Epithelial cell of proximal tubule (primary cell): ENCODE results near the gene CBFA2T3. TPM values are rescaled to one million over a fixed set of nuclear protein-coding genes. Genes with fewer than 3 reads are reported as not detected.

Experiments used
- DNase-seq: peaks from one replicate; pipeline ENCODE4 v3.0.0-alpha.2; 2011; ENCODE audit warnings: low read depth
- H3K4me3 ChIP-seq: 2 replicates; pipeline ENCODE4 v1.5.1; 2011; ENCODE audit warnings: low read depth, mild to moderate bottlenecking, low read length
- total RNA-seq: library from RNA; depleted of rRNA; stranded (reverse); fragments of >200 nt; gene quantifications from 2 replicates; pipeline ENCODE4 v1.2.3, GENCODE V29; 2015
- TF ChIP-seq, protein P1 (sequence below): conservative IDR thresholded peaks from 2 replicates; pipeline ENCODE4 v1.5.1; 2012; ENCODE audit warnings: low read depth, mild to moderate bottlenecking, low read length

CBFA2T3 gene
- total RNA-seq, 1 donor from 2014 or later: 0.86 TPM

DNA sequence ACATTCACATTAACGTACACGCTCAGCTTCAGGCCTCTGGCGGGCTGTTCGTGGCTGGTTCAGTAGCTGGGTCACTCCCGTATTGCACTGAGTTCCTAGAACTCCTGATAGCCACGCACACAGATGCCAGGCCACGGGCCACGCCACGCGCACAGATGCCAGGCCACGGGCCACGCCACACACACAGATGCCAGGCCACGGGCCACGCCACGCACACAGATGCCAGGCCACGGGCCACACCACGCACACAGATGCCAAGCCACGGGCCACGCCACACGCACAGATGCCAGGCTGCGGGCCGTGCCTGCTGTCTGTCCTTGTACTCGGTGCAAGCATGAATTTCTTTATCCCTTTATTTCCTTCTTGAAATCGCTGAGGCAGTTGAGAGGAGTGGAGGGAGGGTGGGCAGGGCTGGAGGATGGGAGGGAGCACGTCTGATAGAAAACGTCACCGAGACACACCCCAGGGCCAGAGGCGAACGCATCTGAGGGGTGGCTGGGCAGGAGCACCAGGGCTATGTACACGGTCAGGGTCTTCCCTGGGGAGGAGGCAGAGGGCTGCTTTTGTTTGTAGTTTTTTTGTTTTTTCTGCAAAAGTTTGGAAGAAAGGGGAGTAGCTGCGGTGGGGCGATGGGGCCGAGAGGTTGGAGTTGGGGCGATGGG lies 101.9 kb downstream of the CBFA2T3 start:
- H3K4me3 ChIP-seq: no peak overlapping the region
- TF ChIP-seq, protein P1, sequence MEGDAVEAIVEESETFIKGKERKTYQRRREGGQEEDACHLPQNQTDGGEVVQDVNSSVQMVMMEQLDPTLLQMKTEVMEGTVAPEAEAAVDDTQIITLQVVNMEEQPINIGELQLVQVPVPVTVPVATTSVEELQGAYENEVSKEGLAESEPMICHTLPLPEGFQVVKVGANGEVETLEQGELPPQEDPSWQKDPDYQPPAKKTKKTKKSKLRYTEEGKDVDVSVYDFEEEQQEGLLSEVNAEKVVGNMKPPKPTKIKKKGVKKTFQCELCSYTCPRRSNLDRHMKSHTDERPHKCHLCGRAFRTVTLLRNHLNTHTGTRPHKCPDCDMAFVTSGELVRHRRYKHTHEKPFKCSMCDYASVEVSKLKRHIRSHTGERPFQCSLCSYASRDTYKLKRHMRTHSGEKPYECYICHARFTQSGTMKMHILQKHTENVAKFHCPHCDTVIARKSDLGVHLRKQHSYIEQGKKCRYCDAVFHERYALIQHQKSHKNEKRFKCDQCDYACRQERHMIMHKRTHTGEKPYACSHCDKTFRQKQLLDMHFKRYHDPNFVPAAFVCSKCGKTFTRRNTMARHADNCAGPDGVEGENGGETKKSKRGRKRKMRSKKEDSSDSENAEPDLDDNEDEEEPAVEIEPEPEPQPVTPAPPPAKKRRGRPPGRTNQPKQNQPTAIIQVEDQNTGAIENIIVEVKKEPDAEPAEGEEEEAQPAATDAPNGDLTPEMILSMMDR: no peak
- DNase-seq: no peak

DNA sequence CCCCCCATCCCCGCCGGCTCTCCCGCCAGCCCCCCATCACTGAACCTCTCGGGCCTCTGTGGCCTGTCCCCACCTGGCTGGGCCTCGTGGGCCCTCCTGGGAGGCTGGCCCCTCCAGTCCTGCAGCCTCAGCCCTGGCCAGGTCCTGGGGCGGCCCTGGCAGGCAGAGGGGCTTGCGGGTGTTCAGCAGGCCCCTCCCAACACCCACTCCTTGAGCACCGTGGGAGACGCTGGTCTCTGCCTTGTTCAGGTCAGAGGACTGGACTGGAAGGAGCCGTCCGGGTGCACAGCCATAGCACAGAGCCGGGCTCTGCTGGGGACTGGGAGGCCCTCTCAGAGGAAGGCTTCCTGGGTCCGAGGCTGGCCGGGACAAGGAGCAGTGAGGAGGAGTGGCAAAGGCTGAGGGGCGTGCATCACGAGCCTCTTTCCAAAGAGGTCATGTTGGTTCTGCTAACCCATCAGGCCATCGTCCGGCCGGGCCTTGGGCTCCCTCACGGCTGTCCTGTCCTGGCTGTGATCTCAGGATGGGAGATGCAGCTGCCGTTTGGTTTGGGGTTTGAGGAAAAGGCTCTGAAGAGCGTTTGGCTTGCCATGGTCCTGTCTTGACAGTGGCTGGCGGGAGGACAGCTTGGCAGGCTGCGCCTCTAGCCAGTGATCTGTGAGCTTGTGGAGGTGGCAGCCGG lies 104.2 kb downstream of the CBFA2T3 start:
- TF ChIP-seq, protein P1: no peak
- no peak overlapping the region for H3K4me3 ChIP-seq
- no peak for DNase-seq

DNA sequence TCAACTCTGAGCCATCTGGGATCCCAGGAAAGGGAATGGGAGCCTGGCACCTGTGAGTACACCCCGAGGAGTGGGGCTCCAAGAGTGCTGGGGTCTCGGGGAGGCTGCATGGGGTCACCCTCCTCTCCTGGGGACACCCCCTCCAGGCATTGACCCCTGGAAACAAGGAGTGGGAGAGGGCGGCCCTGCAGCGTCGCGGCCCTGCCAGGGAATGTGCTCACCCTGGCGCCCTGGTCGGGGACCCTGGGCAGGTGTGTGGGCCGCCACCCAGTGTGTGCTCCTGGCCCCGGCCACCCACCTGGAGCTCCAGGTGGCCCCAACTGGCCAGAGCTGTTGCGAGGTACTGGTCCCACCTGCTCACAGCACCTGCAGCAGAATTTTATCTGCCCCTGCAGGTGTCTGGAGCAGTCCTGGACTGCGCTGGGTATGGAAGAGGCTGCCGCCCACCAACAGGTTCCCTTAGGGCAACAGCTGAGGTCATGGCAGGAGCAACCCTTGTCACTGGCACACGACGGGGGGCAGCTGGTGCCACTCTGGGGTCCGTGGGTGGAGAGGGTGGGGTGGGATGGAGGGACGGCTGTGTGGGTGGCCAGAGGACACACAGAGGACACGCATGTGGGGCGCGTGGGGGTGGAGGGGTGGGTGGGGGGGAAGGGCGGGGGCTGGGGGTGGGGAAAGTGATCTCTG lies 105.1 kb downstream of the CBFA2T3 start:
- H3K4me3 ChIP-seq: no peak overlapping the region
- no peak for DNase-seq
- TF ChIP-seq, protein P1: no peak

DNA sequence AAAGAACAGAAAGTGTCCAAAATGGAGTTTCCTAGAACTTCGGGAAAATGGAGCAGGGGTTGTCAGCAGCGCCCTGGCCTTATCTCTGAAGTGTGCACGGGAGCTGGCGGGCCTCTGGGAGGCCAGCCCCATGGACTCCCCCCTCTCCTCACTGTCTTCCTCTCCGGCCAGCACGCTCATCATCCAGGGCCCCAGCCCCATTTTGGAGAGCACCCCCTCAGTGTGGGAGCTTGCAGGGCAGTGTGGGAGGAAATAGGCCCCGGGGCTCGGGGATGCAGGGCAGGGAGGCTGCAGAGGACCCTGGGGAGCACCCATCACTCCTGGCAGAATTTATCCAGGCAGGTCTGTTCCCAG lies 105.7 kb downstream of the CBFA2T3 start:
- no peak for DNase-seq
- H3K4me3 ChIP-seq: no peak overlapping the region
- TF ChIP-seq, protein P1: no peak

DNA sequence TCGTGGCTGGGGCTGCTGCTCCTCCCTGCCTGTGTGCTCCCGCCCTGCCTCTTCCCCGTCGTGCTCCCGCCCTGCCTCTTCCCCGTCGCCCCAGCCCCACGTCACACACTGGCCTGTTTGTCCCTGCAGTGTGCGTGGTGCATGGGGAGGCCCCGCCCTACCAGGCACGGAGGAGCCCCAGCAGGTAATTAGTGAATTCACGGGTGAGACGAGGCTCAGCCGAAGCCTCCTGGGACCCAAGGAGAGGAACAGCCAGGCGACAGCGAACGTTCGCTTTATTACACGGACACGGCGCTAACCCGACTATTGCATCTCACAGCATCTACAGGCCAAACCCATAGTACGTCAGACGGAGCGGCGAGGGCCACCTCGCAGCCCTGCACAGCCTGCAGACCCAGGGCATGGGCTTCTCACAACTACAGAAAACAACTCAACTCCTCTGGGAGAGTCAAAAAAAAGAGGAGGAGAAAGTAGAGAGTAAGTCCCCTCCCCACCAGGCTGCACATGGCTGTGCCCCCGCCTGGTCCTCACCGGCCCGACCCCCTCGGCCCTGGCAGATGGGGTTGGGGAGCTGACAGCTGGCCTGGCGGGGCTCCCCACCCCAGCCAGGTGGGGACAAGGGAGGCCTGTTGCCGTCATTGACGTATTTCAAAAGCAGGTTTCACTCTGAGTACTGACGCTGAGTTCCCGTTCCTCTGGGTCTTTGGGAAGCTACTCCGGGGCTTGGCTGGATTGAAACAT lies 106.2 kb downstream of the CBFA2T3 start:
- TF ChIP-seq, protein P1: no peak
- no peak overlapping the region for H3K4me3 ChIP-seq
- no peak for DNase-seq

DNA sequence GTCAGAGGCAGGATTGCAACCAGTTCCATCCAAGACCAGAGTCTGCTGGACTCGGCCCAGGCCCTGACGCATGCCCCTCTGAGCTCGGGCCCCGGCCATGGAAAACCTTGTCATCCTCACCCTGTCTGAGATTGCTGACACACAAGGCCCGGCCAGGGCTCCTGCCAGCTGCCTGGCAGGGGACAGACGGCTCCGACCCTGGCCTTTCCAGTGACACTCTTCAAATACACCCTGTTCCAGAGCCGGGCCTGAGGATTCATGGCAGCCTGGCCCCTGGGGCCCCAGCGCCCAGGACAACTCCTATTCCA lies 107.4 kb downstream of the CBFA2T3 start:
- no peak for DNase-seq
- TF ChIP-seq, protein P1: no peak
- no peak overlapping the region for H3K4me3 ChIP-seq
